Stimulated activated CD4-positive, alpha-beta T cell treated with anti-CD3 and anti-CD28 coated beads, Interleukin-1b, Interleukin-23, amount 100 ng/mL, for 24 hours (primary cell): ENCODE data around the gene RBM4.
A peak's percentile ranks its signal among the peaks of the same experiment; 100 is the strongest.

Experiments
- DNase-seq, 4 experiments: peaks; one replicate each; pipeline ENCODE4 v3.0.0-alpha.2; 2020; ENCODE audit warnings: low read depth in 4 of 4, low spot score in 1 of 4

RBM4 gene

GRCh38 chr11:66688561-66689534 lies 50.3 kb downstream of the RBM4 start:
- DNase-seq: no peak

GRCh38 chr11:66689661-66690590 lies 51.4 kb downstream of the RBM4 start:
- DNase-seq: no peak

DNA sequence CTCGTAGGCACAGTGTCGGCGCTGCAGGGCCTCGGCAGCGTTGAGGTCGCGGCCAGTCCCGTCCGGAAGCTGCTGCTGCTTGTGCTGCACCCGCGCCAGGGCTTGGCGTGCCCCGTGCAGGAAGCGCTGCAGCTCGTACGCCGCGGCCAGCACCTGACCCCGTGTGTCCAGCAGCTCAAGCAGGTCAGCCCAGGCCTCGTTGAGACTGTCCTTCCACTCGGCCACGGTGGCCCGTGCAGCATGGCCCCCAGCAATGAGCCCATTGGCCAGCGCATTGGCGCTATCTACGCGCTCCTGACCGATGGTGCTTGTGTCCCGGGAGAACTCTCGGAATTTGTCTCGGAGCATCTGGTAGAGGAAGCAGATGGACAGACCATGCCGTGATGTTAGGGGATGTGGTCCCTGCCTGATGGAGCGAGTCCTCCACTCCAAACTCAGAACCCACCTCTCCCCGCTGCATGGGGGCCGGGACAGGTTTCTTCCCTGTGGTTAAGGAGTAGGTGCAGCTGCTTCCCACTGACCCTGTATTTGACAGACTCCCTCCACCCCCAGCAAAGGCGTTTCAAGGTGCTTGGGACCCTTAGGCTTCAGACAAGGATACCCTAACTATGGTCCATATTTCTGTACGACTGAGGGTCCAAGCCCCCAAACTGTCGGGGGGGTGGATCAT lies 52.9 kb downstream of the RBM4 start:
- no peak for DNase-seq

- no peak for DNase-seq
These were observed 53.9 kb downstream of the RBM4 start for GRCh38 chr11:66692446-66692845.

GRCh38 chr11:66692871-66693331 lies 54.4 kb downstream of the RBM4 start:
- no peak for DNase-seq

GRCh38 chr11:66693356-66694055 lies 55.0 kb downstream of the RBM4 start:
- no peak for DNase-seq

DNA sequence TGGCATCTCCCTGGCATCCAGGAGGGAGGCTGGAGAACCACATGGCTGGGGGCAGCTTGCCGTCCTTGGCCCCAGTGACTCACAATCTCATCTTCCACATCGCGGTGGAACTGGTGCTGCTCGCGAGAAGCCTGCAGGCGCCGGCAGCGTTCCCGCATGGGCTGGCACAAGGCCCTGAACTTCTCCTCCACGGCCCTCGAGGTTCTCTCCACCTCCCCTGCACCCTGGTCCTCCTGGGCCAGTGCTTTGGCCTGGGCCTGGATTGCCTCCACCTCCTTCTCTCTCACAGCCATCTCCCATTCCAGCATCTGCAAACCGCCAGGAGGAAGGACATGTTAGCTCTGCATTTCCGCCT lies 55.5 kb downstream of the RBM4 start:
- DNase-seq: no peak

- peak; percentile 74 to 78 (median 76) for DNase-seq
These were observed 56.3 kb downstream of the RBM4 start for GRCh38 chr11:66694732-66695207.
